Glutamatergic neuron (in vitro differentiated cells): ENCODE measurements around the gene ANO2. TPM values are rescaled to one million over a fixed set of nuclear protein-coding genes. Genes with fewer than 3 reads are reported as not detected.

ENCODE experiments used
- DNase-seq: peaks from one replicate; pipeline ENCODE4 v3.0.0; 2022
- H3K27ac Mint-ChIP-seq: one replicate; pipeline ENCODE4 v1.8.0; 2020; ENCODE audit warnings: mild to moderate bottlenecking, mixed read lengths, inconsistent platforms; ENCODE audit not compliant: unreplicated experiment
- H3K27me3 Mint-ChIP-seq: one replicate; pipeline ENCODE4 v1.8.0; 2020; ENCODE audit warnings: mild to moderate bottlenecking, moderate library complexity, mixed read lengths, inconsistent platforms; ENCODE audit not compliant: unreplicated experiment
- H3K36me3 Mint-ChIP-seq: one replicate; pipeline ENCODE4 v1.8.0; 2020; ENCODE audit warnings: mild to moderate bottlenecking, mixed read lengths, inconsistent platforms; ENCODE audit not compliant: unreplicated experiment
- H3K4me1 Mint-ChIP-seq: one replicate; pipeline ENCODE4 v1.8.0; 2020; ENCODE audit warnings: mild to moderate bottlenecking, low read depth, mixed read lengths, inconsistent platforms; ENCODE audit not compliant: unreplicated experiment
- H3K4me3 Mint-ChIP-seq: one replicate; pipeline ENCODE4 v1.8.0; 2020; ENCODE audit warnings: mild to moderate bottlenecking, mixed read lengths, inconsistent platforms; ENCODE audit not compliant: unreplicated experiment
- H3K9me3 Mint-ChIP-seq: one replicate; pipeline ENCODE4 v1.8.0; 2020; ENCODE audit warnings: mild to moderate bottlenecking, moderate library complexity, mixed read lengths, inconsistent platforms; ENCODE audit not compliant: unreplicated experiment
- CTCF ChIP-seq: fragments of 200-600 bp; sonication (generic); IDR thresholded peaks from one replicate; pipeline ENCODE4 v1.5.0; 2021; ENCODE audit not compliant: partially characterized antibody, unreplicated experiment
- total RNA-seq: library from RNA; stranded (reverse); fragmentation: NEBNext Ultra II Directional; extraction: Animal tissue kit (Norgen Biotek cat#: 25700); gene quantifications from one replicate; pipeline ENCODE4 v1.2.1, GENCODE V29; 2021; ENCODE audit not compliant: unreplicated experiment

ANO2 gene
- total RNA-seq, 1 donor from 2014 or later: not detected

GRCh38 chr12:5585178-5585577, 359.9 kb downstream of the ANO2 start:
- no peak overlapping the region for H3K27ac Mint-ChIP-seq
- no peak for DNase-seq
- peaks cover 2% of the 10 kb centered on the region for H3K4me1 Mint-ChIP-seq
- H3K9me3 Mint-ChIP-seq: no peaks in the 10 kb centered on the region
- no peak overlapping the region for H3K4me3 Mint-ChIP-seq
- peaks cover 5% of the 10 kb centered on the region for H3K27me3 Mint-ChIP-seq
- TF ChIP-seq CTCF: no peak
- H3K36me3 Mint-ChIP-seq: no peaks in the 10 kb centered on the region

GRCh38 chr12:5584412-5585175, 360.5 kb downstream of the ANO2 start:
- Mint-ChIP-seq H3K9me3 (no peaks in the 10 kb centered on the region), H3K27ac (no peak overlapping the region), H3K4me1 (peaks cover 2% of the 10 kb centered on the region), H3K4me3 (no peak overlapping the region), H3K27me3 (peaks cover 5% of the 10 kb centered on the region), H3K36me3 (no peaks in the 10 kb centered on the region)
- no peak for TF ChIP-seq CTCF
- no peak for DNase-seq

- TF ChIP-seq CTCF: no peak
- DNase-seq: no peak
- Mint-ChIP-seq H3K4me1 (no peaks in the 10 kb centered on the region), H3K9me3 (no peaks in the 10 kb centered on the region), H3K27ac (no peak overlapping the region), H3K4me3 (no peak overlapping the region), H3K36me3 (no peaks in the 10 kb centered on the region), H3K27me3 (peaks cover 7% of the 10 kb centered on the region)
Measured at GRCh38 chr12:5582541-5582940, 362.5 kb downstream of the ANO2 start.

- Mint-ChIP-seq H3K4me3 (no peak overlapping the region), H3K4me1 (no peaks in the 10 kb centered on the region), H3K36me3 (no peaks in the 10 kb centered on the region), H3K27me3 (peaks cover 7% of the 10 kb centered on the region), H3K27ac (no peak overlapping the region), H3K9me3 (no peaks in the 10 kb centered on the region)
- no peak for TF ChIP-seq CTCF
- DNase-seq: no peak
Measured at GRCh38 chr12:5582018-5582417, 363.0 kb downstream of the ANO2 start.

GRCh38 chr12:5581616-5582015, 363.4 kb downstream of the ANO2 start:
- no peak for TF ChIP-seq CTCF
- DNase-seq: no peak
- no peaks in the 10 kb centered on the region for H3K9me3 Mint-ChIP-seq
- H3K36me3 Mint-ChIP-seq: no peaks in the 10 kb centered on the region
- H3K27me3 Mint-ChIP-seq: peaks cover 7% of the 10 kb centered on the region
- H3K27ac Mint-ChIP-seq: no peak overlapping the region
- no peak overlapping the region for H3K4me3 Mint-ChIP-seq
- no peaks in the 10 kb centered on the region for H3K4me1 Mint-ChIP-seq
